A673 (cell line): ENCODE data around the gene ZNF48. TPM values are rescaled to one million over a fixed set of nuclear protein-coding genes. Genes with fewer than 3 reads are reported as not detected.

ENCODE experiments used
- BruUV-seq: library from RNA; stranded (reverse); fragments of 400-500 nt; replicated peaks from 2 replicates; lab custom pipeline; 2021; lab: Mats Ljungman, UMichigan
- CTCF ChIA-PET: fragments of 300-600 bp; sonication (Branson Sonifier 250); formaldehyde crosslinking; loops from one replicate; lab custom pipeline; 2022; ENCODE audit warnings: antibody characterized with exemption; lab: Charles Lee
- POLR2A ChIA-PET: fragments of 300-600 bp; sonication (Branson Sonifier 250); formaldehyde crosslinking; loops from one replicate; lab custom pipeline; 2022; ENCODE audit warnings: antibody characterized with exemption; ENCODE audit not compliant: low non-redundant PET; lab: Charles Lee
- DNase-seq: peaks from one replicate; pipeline ENCODE4 v3.0.0-alpha.2; 2015; ENCODE audit warnings: low spot score
- H3K27ac ChIP-seq: fragments of 200-600 bp; sonication (generic); 2 replicates; pipeline ENCODE4 v1.5.1; 2016; ENCODE audit warnings: mixed run types, low read depth, mild to moderate bottlenecking, mixed read lengths, antibody characterized with exemption, low read length; ENCODE audit not compliant: poor library complexity, severe bottlenecking
- H3K27me3 ChIP-seq: fragments of 200-600 bp; sonication (generic); replicated peaks from 2 replicates; pipeline ENCODE4 v1.6.1; 2017; ENCODE audit warnings: mixed run types, low read depth, mild to moderate bottlenecking, mixed read lengths, antibody characterized with exemption, low read length; ENCODE audit not compliant: insufficient read depth, poor library complexity
- H3K36me3 ChIP-seq: fragments of 200-600 bp; sonication (generic); 2 replicates; pipeline ENCODE4 v1.6.1; 2016; ENCODE audit warnings: mixed run types, mild to moderate bottlenecking, mixed read lengths, antibody characterized with exemption, low read length; ENCODE audit not compliant: insufficient read depth, poor library complexity, severe bottlenecking
- H3K4me1 ChIP-seq: fragments of 200-600 bp; sonication (generic); 2 replicates; pipeline ENCODE4 v1.6.1; 2017; ENCODE audit warnings: mixed run types, mild to moderate bottlenecking, mixed read lengths, antibody characterized with exemption, low read length; ENCODE audit not compliant: insufficient read depth, poor library complexity, severe bottlenecking
- H3K4me3 ChIP-seq: fragments of 200-600 bp; sonication (generic); 2 replicates; pipeline ENCODE4 v1.5.1; 2016; ENCODE audit warnings: low read depth, mixed run types, mild to moderate bottlenecking, mixed read lengths, low read length; ENCODE audit not compliant: poor library complexity, severe bottlenecking
- H3K9me3 ChIP-seq: fragments of 200-600 bp; sonication (generic); 2 replicates; pipeline ENCODE4 v1.6.1; 2016; ENCODE audit warnings: mixed run types, low read depth, mild to moderate bottlenecking, mixed read lengths, antibody characterized with exemption, low read length; ENCODE audit not compliant: poor library complexity, severe bottlenecking
- EZH2 ChIP-seq: fragments of 200-600 bp; sonication (generic); IDR thresholded peaks from 2 replicates; pipeline ENCODE4 v1.6.1; 2017; ENCODE audit warnings: borderline replicate concordance, low read depth, mild to moderate bottlenecking, mixed read lengths, antibody characterized with exemption, low read length; ENCODE audit not compliant: poor library complexity, severe bottlenecking
- intact Hi-C: fragments of 100-400 bp; cut with micrococcal nuclease; formaldehyde crosslinking; loops from one replicate; pipeline ENCODE4 v1.10.0; 2022; ENCODE audit not compliant: unreplicated experiment
- total RNA-seq: library from RNA; stranded (reverse); gene quantifications from 2 replicates; pipeline ENCODE4 v1.2.3, GENCODE V29; 2021
- TF ChIP-seq, protein P1 (sequence below): fragments of 300-800, 200-600 bp; sonication (generic); conservative IDR thresholded peaks from 2 replicates; pipeline ENCODE4 v1.5.1; 2017; ENCODE audit warnings: low read depth, mild to moderate bottlenecking, antibody characterized with exemption, low read length, moderate library complexity, mixed read lengths

Gene ZNF48
- total RNA-seq, 1 experiment from 2014 or later = 22.0 TPM

DNA sequence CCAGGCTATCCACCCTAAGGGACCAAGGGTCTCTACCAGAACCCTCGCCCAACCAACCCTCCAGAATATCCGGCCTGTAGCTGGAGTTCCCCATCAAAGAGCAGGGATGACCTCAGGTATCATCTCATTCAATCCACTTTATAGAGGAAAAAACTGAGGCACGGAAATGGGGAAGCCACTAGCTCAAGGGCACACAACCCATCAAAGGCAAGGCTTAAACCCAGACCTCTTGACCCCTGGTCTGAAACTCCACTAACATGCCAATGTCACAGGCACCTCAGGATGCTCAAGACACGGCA, 26.5 kb upstream of the ZNF48 start:
- BruUV-seq = no TSS peak
- CTCF ChIA-PET = no interaction called here
- Histone ChIP-seq H3K9me3 (no peaks in the 10 kb centered on the region), H3K27ac (peak overlapping the region; percentile 83), H3K36me3 (peaks cover 18% of the 10 kb centered on the region), H3K4me3 (peak overlapping the region; percentile 94), H3K4me1 (peaks cover 8% of the 10 kb centered on the region), H3K27me3 (no peaks in the 10 kb centered on the region)
- no peak for DNase-seq
- POLR2A ChIA-PET = no interaction called here
- TF ChIP-seq EZH2 = no peak
- TF ChIP-seq, protein P1, sequence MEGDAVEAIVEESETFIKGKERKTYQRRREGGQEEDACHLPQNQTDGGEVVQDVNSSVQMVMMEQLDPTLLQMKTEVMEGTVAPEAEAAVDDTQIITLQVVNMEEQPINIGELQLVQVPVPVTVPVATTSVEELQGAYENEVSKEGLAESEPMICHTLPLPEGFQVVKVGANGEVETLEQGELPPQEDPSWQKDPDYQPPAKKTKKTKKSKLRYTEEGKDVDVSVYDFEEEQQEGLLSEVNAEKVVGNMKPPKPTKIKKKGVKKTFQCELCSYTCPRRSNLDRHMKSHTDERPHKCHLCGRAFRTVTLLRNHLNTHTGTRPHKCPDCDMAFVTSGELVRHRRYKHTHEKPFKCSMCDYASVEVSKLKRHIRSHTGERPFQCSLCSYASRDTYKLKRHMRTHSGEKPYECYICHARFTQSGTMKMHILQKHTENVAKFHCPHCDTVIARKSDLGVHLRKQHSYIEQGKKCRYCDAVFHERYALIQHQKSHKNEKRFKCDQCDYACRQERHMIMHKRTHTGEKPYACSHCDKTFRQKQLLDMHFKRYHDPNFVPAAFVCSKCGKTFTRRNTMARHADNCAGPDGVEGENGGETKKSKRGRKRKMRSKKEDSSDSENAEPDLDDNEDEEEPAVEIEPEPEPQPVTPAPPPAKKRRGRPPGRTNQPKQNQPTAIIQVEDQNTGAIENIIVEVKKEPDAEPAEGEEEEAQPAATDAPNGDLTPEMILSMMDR = no peak
- intact Hi-C loops = no loop called here

DNA sequence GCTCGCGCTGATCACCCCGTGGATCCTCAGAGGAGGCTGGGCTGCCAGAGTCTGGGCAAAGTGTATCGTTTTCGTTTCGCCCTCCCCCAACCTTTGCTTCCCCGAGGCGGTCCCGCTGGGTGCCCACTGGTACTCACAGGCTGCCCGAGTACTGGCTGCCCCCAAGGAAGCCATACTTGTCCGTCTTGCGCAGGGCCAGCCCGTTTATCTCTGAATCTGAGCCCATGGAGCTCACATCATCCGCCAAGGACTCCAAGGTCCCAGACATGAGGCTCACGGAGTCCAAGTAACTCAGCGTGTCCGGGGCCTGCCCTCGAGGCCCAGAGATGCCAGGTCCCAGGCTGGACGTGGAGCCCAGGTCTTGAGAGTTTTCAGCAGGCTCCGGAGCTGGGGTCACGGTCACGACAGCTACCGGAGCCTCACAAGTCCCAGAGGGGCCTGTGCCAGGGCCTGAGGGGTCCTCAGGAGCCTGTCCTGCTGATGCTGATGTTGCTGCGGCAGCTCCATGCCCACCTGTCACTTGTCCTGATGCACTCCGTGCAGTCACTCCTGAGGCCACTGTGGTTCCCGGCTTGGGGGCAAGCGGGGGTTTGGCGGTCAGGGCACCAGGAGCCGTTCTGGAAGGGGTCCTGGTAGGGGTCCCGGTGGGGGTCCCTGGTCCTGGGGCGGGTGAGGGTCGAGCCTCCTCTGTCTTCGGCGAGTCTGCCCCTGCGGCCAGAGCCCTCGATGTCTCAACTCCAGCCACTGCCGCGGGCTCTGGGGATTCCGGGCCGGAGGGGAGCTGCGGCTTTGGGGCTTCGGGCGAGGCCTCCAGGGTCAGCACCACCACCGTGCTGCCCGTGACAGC, 25.9 kb upstream of the ZNF48 start:
- H3K4me3 ChIP-seq = peak overlapping the region; percentile 94
- peak overlapping the region; percentile 83 for H3K27ac ChIP-seq
- no TSS peak for BruUV-seq
- peaks cover 18% of the 10 kb centered on the region for H3K36me3 ChIP-seq
- no peak for TF ChIP-seq EZH2
- TF ChIP-seq, protein P1 = no peak
- no peak for DNase-seq
- H3K9me3 ChIP-seq = no peaks in the 10 kb centered on the region
- H3K27me3 ChIP-seq = no peaks in the 10 kb centered on the region
- ChIA-PET CTCF (no interaction called here), POLR2A (no interaction called here)
- intact Hi-C loops = no loop called here
- H3K4me1 ChIP-seq = peaks cover 8% of the 10 kb centered on the region

DNA sequence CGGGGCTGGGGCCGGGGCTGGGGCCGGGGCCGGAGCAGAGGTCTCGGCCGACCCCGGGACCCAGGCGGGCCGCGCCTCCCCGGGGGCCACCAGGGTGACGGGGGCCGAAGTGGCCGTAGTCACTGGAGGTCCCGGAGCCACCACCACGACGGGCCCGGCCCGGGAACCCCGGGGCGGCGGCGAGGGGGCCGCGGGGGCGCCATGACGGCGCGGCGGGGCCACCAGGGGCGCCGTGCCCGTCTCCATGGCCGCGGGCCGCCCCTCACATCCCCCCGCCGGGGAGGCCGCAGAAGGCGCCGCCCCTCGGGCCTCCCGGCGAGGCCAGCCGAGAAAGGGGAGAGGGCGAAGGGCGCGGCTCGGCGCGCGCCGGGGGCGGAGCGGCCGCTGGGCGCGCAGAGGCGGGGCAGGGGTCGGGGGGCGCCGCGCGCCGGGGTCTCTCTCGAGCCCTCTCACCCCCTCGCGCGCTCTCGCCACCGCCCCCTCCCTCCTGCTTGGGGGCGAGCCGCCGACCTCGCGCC, 25.2 kb upstream of the ZNF48 start:
- peak overlapping the region; percentile 83 for H3K27ac ChIP-seq
- DNase-seq = no peak
- no TSS peak for BruUV-seq
- peak overlapping the region; percentile 94 for H3K4me3 ChIP-seq
- H3K9me3 ChIP-seq = no peaks in the 10 kb centered on the region
- TF ChIP-seq, protein P1 = no peak
- no peak for TF ChIP-seq EZH2
- no peaks in the 10 kb centered on the region for H3K27me3 ChIP-seq
- CTCF ChIA-PET = no interaction called here
- peaks cover 8% of the 10 kb centered on the region for H3K4me1 ChIP-seq
- POLR2A ChIA-PET = no interaction called here
- peaks cover 18% of the 10 kb centered on the region for H3K36me3 ChIP-seq
- intact Hi-C loops = loop anchor here (5.0 kb wide), 1 partner anchor 37 kb away; the partner anchor contains the start of gene ZNF771
